Keratinocyte (primary cell): ENCODE data around the gene ASCC2. TPM values are rescaled to one million over a fixed set of nuclear protein-coding genes. Genes with fewer than 3 reads are reported as not detected.

Source experiments
- DNase-seq: peaks from one replicate; pipeline ENCODE4 v3.0.0-alpha.2; 2011; ENCODE audit warnings: low read depth, missing footprints, low spot score
- FAIRE-seq: peaks from 2 replicates; lab custom pipeline; 2011; peaks lifted over from hg19 to GRCh38; lab: Jason Lieb, UNC
- H2AFZ ChIP-seq: 2 replicates; pipeline ENCODE4 v1.6.0; 2012; ENCODE audit warnings: low read length, control low read depth, inconsistent platforms; ENCODE audit not compliant: control insufficient read depth
- H3K27ac ChIP-seq: 2 replicates; pipeline ENCODE4 v1.5.1; 2011; ENCODE audit warnings: low read length; ENCODE audit not compliant: control insufficient read depth, insufficient read depth
- H3K27me3 ChIP-seq: 3 replicates; pipeline ENCODE4 v1.6.0; 2011; ENCODE audit warnings: low read length; ENCODE audit not compliant: control insufficient read depth, insufficient read depth; ENCODE audit errors: extremely low read depth
- H3K36me3 ChIP-seq, 2 experiments: 2 replicates in 1 of 2; 3 replicates in 1 of 2; pipeline ENCODE4 v1.5.1; 2011; ENCODE audit warnings: low read length in 2 of 2, mild to moderate bottlenecking in 1 of 2; ENCODE audit not compliant: control insufficient read depth in 2 of 2, insufficient read depth in 2 of 2; ENCODE audit errors: extremely low read depth in 1 of 2
- H3K4me1 ChIP-seq: 3 replicates; pipeline ENCODE4 v1.5.1; 2011; ENCODE audit warnings: low read length; ENCODE audit not compliant: control insufficient read depth, insufficient read depth; ENCODE audit errors: extremely low read depth
- H3K4me2 ChIP-seq: 3 replicates; pipeline ENCODE4 v1.6.0; 2011; ENCODE audit warnings: low read depth, low read length; ENCODE audit not compliant: control insufficient read depth, insufficient read depth; ENCODE audit errors: extremely low read depth
- H3K4me3 ChIP-seq, 3 experiments: fragments of 200-600 bp in 1 of 3; sonication (generic) in 1 of 3; 2 replicates in 2 of 3; 3 replicates in 1 of 3; pipeline ENCODE4 v1.5.1; 2011 to 2016; ENCODE audit warnings: low read length in 3 of 3, mild to moderate bottlenecking in 3 of 3, control low read depth in 2 of 3, inconsistent platforms in 1 of 3, low read depth in 1 of 3, mixed read lengths in 1 of 3, mixed run types in 1 of 3, moderate library complexity in 1 of 3; ENCODE audit not compliant: control insufficient read depth in 2 of 3, insufficient read depth in 2 of 3; ENCODE audit errors: extremely low read depth in 1 of 3
- H3K79me2 ChIP-seq: 2 replicates; pipeline ENCODE4 v1.6.0; 2012; ENCODE audit warnings: low read length; ENCODE audit not compliant: control insufficient read depth, insufficient read depth
- H3K9ac ChIP-seq: 3 replicates; pipeline ENCODE4 v1.6.0; 2011; ENCODE audit warnings: low read length; ENCODE audit not compliant: control insufficient read depth, insufficient read depth; ENCODE audit errors: extremely low read depth
- H3K9me1 ChIP-seq: 3 replicates; pipeline ENCODE4 v1.6.0; 2011; ENCODE audit warnings: low read length; ENCODE audit not compliant: control insufficient read depth, insufficient read depth; ENCODE audit errors: extremely low read depth
- H3K9me3 ChIP-seq: 2 replicates; pipeline ENCODE4 v1.5.1; 2012; ENCODE audit warnings: low read depth, low read length; ENCODE audit not compliant: control insufficient read depth
- H4K20me1 ChIP-seq: 3 replicates; pipeline ENCODE4 v1.6.0; 2011; ENCODE audit warnings: low read length; ENCODE audit not compliant: control insufficient read depth, insufficient read depth; ENCODE audit errors: extremely low read depth
- CTCF ChIP-seq, 3 experiments: IDR thresholded peaks in 1 of 3; conservative IDR thresholded peaks in 1 of 3; optimal IDR thresholded peaks in 1 of 3; 2 replicates in 2 of 3; 3 replicates in 1 of 3; pipeline versions ENCODE3 to v1.5.1; 2011; ENCODE audit warnings: low read length in 3 of 3, mild to moderate bottlenecking in 3 of 3, moderate library complexity in 2 of 3, control low read depth in 1 of 3, inconsistent platforms in 1 of 3; ENCODE audit not compliant: insufficient read depth in 2 of 3; ENCODE audit errors: extremely low read depth in 1 of 3
- EZH2 ChIP-seq: IDR thresholded peaks from one replicate; pipeline ENCODE4 v1.6.1; 2012; ENCODE audit warnings: inconsistent platforms, mild to moderate bottlenecking, low read length, moderate library complexity
- dilution Hi-C: fragments of 300-500 bp; cut with MboI; formaldehyde crosslinking; loops from one replicate; pipeline ENCODE4 v1.7.0; 2020; ENCODE audit warnings: low sequenced_read_pairs; ENCODE audit not compliant: extremely low pct_ligation_motif_present
- polyA plus RNA-seq, 5 experiments: library from polyadenylated mRNA; depleted of rRNA in 3 of 5; stranded (reverse) in 3 of 5; stranded (forward) in 1 of 5; unstranded in 1 of 5; fragments of >200 nt; gene quantifications; 1 replicate in 1 of 5; 2 replicates in 3 of 5; 3 replicates in 1 of 5; pipeline versions ENCODE4 v1.2.1 to v1.2.3, GENCODE V29; 2011 to 2012; ENCODE audit warnings: missing spikeins in 2 of 5, low read depth in 1 of 5, low replicate concordance in 1 of 5

Gene ASCC2
- polyA plus RNA-seq, 1 donor (not counting 4 experiments of a cell fraction or from before 2014, with no cell fraction given) = 51.3 TPM

GRCh38 chr22:29825578-29825977 lies 12.5 kb downstream of the ASCC2 start:
- Histone ChIP-seq H3K4me2 (no peak overlapping the region), H3K9me3 (no peaks in the 10 kb centered on the region), H3K9ac (no peak overlapping the region), H2AFZ (no peak overlapping the region), H3K9me1 (peaks cover 3% of the 10 kb centered on the region), H3K27ac (no peak overlapping the region), H3K4me3 (no peak overlapping the region), H3K27me3 (no peaks in the 10 kb centered on the region), H3K36me3 (peaks cover 12 to 35% of the 10 kb centered on the region in 2 experiments), H3K79me2 (no peaks in the 10 kb centered on the region), H3K4me1 (peaks cover 15% of the 10 kb centered on the region), H4K20me1 (no peaks in the 10 kb centered on the region)
- TF ChIP-seq EZH2 = no peak
- TF ChIP-seq CTCF (optimal IDR thresholded peaks at IDR 0.05 in 1 of 3, IDR thresholded peaks at IDR 0.05 in 1 of 3, conservative IDR thresholded peaks at IDR 0.05 in 1 of 3; ENCODE audit: extremely low read depth in 1 of 3, insufficient read depth in 2 of 3, low read length in 3 of 3) = no peak
- DNase-seq = no peak
- dilution Hi-C loops = no loop called here
- no peak for FAIRE-seq

- H3K9me3 ChIP-seq = no peaks in the 10 kb centered on the region
- no peaks in the 10 kb centered on the region for H3K79me2 ChIP-seq
- DNase-seq (no peak), FAIRE-seq (no peak)
- no peaks in the 10 kb centered on the region for H4K20me1 ChIP-seq
- H3K4me2 ChIP-seq = no peak overlapping the region
- H3K36me3 ChIP-seq = peaks cover 9 to 30% of the 10 kb centered on the region in 2 experiments
- no peak overlapping the region for H3K9ac ChIP-seq
- H3K4me1 ChIP-seq = peaks cover 15% of the 10 kb centered on the region
- TF ChIP-seq EZH2 = no peak
- no peak for TF ChIP-seq CTCF (optimal IDR thresholded peaks at IDR 0.05 in 1 of 3, IDR thresholded peaks at IDR 0.05 in 1 of 3, conservative IDR thresholded peaks at IDR 0.05 in 1 of 3; ENCODE audit: extremely low read depth in 1 of 3, insufficient read depth in 2 of 3, low read length in 3 of 3)
- no peaks in the 10 kb centered on the region for H3K27me3 ChIP-seq
- H3K4me3 ChIP-seq = no peak overlapping the region
- H2AFZ ChIP-seq = no peak overlapping the region
- dilution Hi-C loops = no loop called here
- H3K9me1 ChIP-seq = peaks cover 3% of the 10 kb centered on the region
- no peak overlapping the region for H3K27ac ChIP-seq
Observed at GRCh38 chr22:29824677-29825076, 13.4 kb downstream of the ASCC2 start.
